NCI-H187 treated with DMSO at 0.1 percent for 48 hours (cell line): Measurements from ENCODE around the gene REL.
"Not testable (repeated sequence)": the region's sequence is repeated elsewhere in the genome, so short reads cannot be mapped to it uniquely, and the experiment has no call there.

Source experiments
- DNase-seq: peaks from one replicate; lab custom pipeline; 2025; lab: John Stamatoyannopoulos, UW

REL gene

DNA sequence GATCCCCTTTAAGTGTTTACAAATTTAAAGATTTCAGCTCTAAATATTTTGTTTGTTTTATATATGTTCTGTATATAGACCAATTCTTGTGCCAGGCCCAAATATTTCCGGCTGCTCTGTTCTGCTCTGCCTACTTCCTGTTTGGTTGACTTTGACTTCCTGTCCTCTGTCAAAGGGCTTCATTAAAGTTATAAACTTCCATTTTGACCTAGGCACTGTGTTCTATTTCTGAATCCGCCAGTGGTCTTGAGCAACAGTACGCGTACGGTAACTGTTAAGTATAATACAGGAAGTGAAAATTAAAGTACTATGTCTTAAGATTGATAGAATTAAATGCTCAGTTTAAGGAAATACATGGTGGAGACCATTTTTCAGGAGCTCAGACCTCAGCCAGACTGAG is 13.5 kb upstream of the REL start:
- no peak for DNase-seq

DNA sequence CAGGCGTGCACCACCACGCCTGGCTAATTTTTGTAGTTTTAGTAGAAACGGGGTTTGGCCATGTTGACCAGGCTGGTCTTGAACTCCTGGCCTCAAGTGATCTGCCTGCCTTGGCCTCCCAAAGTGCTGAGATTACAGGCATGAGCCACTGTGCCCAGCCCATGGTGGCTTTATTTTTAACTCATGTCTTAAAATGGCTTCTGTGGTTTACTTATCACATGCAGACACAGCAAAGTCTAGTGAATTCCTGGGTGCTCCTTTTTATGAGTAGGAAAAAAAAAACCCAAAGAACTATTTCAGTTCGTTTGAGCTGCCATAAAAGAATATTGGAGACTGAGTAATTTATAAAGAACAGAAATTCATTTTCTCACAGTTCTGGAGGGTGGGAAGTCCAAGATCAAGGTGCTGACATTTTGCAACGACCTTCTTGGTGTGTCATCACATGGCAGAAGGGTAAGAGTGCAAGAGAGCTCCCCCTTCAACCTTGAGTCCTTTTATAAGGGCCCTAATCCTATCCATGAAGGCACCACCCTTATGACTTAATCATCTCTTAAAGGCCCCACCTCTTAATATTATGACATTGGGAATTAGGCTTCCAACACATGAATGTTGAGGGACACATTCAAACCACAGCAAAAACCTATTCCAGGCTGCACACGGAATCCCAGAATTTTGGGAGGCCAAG is 12.6 kb upstream of the REL start:
- DNase-seq = no peak

DNA sequence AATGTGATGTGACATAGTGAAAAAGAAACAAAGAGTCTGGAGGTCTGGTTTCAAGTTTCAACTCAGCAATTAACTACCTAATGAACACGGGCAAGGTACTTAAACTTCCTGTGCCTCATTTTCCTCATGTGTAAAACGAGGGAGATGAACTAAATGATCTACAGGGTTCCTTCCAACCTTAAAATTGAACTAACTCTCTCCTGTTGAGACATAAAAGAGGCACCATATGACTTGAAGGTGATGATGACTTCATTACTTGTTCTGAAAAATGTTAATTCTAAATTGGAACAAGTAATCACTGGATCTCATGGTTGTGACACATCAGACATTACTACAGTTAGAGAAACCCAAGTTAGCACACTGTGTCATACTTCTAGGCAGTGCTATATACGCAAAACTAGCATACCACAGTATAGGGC is 8.9 kb upstream of the REL start:
- DNase-seq = no peak

DNA sequence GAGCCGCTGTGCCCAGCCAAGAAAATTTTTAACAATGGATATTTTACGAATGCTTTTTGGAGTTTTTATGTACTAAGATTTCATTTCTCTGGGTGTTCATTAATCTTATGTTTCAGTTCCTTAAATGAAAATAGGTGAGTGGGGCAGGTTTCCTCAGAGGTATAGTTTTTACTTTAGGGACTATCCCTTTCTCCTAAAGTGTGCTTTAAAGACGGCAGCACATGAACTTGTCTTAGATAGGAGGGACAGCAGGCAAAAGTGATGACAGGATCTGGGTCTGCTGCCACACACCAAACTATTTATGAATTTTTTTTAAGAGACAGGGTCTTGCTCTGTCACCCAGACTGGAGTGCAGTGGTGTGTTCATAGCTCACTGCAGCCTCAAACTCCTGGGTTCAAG is 8.0 kb upstream of the REL start:
- no peak for DNase-seq

DNA sequence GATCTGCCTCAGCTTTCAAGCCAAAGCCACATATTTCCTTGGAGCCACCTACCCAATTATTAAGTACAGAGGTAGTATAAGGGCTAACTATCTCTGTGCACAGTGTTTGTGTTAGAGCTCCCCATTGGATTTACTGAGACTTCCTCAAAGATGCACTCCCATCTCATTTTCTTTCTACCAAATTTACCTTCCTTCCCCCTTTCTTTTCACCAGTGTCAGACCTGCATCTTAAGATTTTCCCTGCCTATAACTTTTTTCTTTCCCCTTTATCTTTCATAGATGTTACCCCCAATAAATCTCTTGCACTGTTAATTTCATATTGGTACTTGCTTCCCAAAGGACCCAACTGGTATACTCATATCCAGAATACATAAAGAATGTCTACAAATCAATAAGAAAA is 5.9 kb upstream of the REL start:
- no peak for DNase-seq

DNA sequence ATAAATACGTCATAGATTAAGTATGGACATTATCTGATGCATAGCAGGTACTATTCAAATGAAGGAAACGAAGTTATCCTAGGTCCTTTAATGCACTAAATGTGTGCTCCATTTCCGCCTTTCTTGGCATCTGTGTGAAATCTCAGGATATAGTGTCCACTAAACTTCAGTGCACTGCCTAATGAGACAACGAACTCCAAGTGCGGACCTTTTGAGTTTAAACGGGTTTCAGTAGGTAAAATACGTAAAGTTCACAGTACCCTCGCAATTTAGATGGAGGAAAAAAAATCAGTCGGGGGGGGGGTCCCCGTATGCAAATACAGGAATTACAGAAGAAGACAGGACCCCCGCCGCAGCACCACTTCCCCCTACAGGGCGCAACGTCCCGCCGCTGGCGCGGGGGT is 729 bp upstream of the REL start:
- DNase-seq = no peak

DNA sequence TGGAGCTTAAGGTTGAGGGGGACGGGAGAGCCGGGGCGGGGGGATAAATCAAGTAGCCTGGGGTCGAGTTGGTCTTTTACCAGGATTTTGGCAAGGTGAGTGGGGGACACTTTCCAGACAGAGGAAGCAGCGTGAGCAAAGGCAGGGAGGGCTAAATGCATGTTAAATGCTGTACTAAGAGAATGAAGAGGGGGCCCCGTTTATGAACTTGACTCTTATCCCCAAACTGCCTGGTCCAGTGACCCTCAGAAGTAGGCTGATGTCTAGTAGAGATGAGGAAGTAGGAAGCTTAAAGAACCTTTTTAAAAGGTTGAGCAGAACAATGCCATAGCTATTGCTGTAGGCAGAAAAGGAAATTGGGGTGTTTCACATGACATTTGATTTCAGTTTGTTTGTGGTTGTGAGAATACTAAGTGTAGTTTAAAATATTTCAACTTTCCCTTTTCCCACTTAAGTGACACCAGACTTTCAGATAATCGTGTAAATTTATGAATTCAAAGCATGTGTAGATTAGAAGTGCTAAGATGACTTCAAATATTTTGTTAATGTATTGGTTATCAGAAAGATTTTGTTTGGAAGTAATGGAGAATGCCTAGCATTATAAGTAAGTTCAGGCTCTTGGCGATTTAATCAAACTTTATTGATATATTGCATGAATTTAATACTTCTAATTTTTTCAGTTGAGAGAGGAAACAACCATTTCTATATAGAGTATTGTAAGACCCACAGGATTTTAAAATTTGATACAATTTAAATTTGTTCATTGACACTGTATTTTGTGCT is 1.8 kb downstream of the REL start:
- DNase-seq = no peak

DNA sequence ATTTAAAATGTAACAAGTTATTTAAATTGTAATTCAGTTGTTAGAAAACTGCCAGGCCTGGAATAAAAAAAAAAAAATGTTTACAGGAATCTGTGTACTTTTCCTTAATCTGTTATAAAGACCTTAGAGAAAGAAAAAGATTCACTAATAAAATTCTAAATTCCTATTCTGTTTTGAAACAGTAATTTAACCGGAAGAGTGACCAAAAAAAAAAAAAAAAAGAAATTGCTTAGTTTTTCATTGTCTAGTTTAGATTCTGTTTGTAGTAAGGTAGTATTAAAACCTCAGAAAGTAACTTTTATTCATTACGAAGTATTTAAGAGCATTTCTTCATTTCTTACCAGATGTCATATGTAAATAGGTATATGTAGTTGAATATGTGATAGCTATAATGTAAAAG is 2.5 kb downstream of the REL start:
- DNase-seq = no peak

DNA sequence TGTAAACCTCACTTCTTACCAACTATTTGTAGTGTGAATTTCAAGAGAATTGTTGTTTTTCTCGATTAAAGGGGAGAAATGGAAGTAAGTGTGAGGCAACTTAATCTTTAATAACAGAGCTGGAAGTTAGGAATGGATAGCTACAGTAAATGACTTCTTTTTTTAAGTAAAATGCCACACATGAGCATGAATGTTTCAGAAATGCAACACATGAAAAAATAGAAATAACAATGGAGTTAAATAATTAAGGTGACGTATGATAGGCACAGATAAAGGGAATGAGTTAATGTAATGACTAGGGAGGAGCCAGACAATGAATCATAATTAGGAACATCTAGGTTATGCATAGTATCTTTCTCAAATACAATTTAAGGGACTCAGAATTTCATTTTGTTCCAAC is 3.4 kb downstream of the REL start:
- no peak for DNase-seq

DNA sequence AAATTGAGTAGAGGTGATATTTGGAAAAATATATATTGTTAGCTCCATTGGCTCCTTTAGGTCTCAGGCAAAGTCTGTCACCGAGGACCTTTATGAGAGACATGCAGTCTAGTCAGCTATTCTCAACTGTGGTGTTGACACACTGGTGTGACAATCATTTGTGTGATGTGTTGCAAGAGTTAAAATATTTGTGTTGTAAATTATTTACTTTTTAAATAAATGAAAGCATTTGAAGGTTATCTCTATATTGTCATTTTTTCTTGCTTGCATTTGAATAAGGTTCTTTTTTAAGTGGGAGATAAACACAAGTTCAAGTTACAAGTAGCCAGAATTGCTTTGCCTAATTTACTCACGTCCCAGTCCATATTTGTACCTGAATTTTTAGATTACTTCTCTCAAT is 4.3 kb downstream of the REL start:
- DNase-seq = no peak

DNA sequence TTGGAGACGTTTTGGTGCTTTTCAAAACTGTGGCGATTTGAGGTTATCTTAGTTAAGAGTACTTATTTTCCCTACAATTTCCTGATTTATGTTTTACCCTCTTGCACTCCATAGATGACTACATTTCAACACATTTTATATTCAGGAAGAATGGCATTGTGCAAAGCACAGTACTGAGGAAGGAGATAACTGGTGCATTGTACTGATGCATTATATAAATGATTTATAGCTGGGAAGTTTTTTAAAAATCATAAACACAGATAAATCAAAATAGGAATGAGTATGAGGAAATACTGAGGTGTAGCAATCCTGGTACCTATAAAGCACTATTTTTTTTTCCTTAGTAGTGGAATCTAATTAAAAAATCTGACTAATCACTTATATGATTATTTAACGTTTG is 5.6 kb downstream of the REL start:
- DNase-seq = no peak

DNA sequence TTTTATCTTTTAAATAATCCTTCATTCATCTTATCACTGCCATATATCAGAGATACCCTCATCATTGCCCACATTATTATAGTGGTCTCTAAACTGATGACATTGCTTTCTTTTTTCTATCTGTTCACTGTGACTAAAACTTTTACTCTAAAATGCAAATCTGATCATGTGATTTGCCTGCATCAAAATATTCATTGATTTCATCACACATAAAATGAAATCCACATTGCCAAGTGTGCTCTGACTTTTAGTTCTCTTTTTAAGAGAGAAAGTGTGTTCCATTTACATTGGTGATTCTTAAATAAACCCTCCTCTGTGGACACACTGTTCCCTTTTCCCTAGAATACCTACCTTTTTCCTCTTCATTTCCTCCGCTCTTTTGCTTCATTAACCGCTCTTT is 7.5 kb downstream of the REL start:
- no peak for DNase-seq

DNA sequence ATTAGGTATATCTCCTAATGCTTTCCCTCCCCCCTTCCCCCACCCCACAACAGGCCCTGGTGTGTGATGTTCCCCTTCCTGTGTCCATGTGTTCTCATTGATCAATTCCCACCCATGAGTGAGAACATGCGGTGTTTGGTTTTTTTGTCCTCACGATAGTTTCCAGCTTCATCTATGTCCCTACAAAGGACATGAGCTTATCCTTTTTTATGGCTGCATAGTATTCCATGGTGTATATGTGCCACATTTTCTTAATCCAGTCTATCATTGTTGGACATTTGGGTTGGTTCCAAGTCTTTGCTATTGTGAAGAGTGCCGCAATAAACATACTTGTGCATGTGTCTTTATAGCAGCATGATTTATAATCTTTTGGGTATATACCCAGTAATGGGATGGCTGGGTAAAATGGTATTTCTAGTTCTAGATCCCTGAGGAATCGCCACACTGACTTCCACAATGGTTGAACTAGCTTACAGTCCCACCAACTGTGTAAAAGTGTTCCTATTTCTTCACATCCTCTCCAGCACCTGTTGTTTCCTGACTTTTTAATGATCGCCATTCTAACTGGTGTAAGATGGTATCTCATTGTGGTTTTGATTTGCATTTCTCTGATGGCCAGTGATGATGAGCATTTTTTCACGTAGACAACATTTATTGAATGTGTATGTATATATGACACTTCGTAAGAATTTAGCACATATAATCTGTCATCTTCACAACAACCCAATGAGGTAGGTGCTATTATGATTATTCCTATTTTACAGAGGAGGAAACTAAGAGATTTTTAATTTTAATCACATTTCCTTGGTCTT is 8.4 kb downstream of the REL start:
- DNase-seq = not testable (repeated sequence)

DNA sequence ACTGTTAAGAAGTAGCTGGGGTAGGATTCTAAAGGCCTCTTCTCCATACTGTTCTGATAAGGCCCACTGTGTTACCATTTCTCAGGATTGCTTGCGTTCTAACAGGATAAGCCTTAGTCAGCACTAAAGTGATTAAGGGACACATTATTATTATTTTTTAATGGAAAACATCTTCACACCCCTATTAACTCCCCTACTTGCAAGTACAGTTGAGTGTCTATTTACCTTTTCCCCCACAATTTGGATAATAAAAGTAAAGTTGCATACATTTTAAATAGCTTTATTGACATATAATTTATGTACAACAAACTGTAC is 9.0 kb downstream of the REL start:
- no peak for DNase-seq

DNA sequence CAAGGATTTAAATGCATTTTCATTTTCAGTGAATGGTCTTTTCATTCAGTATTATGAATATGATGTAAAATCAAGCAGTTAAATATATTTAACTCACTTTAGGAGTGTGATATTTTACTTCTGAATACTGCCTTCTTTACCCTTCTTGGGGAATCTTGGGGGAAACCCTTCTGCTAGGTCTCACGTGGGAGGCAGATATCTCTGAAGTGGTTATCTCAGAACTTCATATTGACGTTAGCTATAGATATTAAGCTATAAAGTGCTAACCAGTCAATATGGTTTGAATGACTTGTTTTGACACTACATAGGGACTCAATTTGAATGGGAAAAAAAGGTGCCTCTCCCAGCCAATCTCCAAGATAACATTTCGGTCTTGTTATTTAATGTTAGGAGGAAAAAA is 9.8 kb downstream of the REL start:
- DNase-seq = no peak

DNA sequence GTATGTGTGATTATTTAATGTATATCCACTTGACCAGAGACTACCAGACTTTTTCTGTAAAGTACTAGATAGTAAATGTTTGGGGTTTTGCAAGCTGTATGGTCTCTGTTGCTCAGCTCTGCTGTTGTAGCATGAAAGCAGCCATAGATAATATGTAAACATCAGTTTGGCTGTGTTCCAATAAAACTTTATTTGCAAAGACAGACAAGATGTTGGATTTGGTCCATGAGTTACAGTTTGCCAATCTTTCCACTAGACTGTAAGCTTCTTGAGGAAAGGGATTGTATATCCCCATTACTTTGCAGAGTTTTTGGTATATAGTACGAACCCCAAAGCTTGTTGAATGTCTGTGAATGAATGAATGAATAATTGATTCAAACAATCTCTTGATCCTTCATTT is 17.2 kb downstream of the REL start:
- DNase-seq = no peak

DNA sequence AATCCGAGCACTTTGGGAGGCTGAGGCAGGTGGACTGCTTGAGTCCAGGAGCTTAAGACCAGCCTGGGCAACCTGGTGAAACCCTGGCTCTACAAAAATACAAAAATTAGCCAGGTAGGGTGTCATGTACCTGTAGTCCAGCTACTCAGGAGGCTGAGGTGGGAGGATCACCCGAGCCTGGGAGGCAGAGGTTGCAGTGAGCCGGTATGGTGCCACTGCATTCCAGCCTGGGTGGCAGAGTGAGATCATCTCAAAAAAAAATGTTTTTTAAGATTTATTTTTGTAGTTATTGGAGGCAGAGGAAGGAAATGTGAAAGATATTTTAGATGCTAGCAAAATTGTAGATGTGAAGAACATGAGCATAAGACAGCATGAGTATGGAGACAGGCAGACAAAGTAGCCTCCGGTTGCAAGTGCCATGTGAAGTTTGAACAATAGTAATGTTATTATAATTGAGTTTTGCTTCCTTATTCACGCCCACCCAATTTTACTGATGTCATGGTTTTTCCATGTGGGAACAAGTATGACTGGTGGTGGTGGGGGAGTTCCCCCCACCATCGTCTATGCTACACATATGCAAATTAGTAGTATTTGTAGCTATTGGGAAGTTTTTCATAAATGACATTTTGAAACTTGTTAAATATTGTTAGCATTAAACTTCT is 18.0 kb downstream of the REL start:
- no peak for DNase-seq

DNA sequence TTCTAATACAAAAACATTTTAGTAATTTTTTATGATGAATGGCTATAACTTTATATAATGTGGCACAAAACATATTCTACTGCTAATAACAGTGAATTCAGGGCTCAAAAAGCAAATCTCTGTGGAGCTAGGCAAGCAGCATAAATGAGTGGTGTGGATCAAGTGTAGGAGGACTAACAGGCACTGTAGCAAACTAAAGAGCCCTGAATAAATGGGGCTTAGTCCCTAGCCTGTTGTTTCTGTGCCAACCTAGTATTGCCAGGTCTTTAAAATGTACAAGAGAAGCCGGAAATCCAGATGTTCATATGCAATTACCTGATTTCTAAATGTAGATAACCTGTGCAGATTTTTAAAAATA is 18.5 kb downstream of the REL start:
- DNase-seq = no peak

DNA sequence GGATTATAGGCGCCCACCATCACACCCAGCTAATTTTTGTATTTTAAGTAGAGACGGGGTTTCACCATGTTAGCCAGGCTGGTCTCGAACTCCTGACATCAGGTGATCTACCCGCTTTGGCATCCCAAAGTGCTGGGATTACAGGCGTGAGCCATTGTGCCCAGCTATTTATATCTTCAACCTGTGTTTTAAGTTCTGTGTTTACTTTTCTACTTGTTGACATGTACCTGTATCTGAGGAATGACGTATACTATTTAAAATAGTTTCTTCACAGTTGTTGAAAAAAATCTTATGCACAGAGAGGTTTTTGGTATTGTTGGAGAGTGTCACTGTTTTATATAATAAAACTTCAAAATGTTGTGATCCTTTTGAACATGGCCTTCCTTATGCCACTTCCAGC is 19.9 kb downstream of the REL start:
- not testable (repeated sequence) for DNase-seq

DNA sequence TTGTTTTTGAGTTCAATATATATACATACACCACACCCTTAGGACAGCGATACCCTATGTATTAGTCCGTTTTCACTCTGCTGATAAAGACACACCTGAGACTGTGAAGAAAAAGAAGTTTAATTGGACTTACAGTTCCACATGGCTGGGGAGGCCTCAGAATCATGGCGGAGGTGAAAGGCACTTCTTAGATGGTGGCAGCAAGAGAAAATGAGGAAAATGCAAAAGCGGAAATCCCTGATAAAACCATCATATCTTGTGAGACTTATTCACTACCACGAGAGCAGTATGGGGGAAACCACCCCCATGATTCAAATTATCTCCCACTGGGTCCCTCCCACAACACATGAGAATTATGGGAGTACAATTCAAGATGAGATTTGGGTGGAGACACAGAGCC is 24.5 kb downstream of the REL start:
- DNase-seq = not testable (repeated sequence)

DNA sequence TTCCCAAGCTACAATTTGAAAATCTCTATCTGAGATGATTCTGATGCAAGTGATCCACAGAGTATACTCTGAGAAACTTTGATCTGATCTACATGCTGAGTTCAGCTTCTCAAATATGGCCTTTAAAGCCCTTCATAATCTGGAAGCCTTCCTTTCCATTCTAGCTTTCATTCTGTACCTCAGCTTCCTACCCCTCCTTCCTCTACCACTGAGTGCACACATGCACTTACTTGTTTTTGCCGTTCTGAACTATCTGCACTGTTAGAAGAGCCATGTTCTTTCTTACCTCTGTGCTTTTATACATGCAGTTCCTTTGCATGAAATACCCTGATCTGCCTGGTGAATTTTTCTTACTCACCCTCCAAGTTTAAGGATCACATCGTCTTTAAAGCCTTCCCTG is 25.0 kb downstream of the REL start:
- no peak for DNase-seq

DNA sequence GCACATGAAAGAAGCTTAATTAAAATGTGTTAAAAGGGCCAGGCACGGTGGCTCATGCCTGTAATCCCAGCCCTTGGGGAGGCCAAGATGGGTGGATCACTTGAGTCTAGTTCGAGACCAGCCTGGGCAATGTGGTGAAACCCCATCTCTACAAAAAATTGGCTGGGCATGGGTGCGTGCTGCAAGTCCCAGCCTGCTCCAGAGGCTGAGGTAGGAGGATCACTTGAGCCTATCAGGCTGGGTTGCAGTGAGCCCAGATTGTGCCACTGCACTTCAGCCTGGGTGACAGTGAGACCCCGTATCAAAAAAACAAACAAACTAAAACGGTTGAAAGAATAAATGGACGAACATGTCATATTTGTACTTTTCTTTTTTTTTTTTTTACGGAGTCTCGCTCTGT is 26.0 kb downstream of the REL start:
- DNase-seq = no peak
